DMS 273 (cell line): ENCODE results near the gene CWC15.
"Not testable (repeated sequence)": the region's sequence is repeated elsewhere in the genome, so short reads cannot be mapped to it uniquely, and the experiment has no call there.

Experiments
- DNase-seq: peaks from one replicate; lab custom pipeline; 2025; ENCODE audit not compliant: unreplicated experiment; lab: John Stamatoyannopoulos, UW

CWC15 gene

DNA sequence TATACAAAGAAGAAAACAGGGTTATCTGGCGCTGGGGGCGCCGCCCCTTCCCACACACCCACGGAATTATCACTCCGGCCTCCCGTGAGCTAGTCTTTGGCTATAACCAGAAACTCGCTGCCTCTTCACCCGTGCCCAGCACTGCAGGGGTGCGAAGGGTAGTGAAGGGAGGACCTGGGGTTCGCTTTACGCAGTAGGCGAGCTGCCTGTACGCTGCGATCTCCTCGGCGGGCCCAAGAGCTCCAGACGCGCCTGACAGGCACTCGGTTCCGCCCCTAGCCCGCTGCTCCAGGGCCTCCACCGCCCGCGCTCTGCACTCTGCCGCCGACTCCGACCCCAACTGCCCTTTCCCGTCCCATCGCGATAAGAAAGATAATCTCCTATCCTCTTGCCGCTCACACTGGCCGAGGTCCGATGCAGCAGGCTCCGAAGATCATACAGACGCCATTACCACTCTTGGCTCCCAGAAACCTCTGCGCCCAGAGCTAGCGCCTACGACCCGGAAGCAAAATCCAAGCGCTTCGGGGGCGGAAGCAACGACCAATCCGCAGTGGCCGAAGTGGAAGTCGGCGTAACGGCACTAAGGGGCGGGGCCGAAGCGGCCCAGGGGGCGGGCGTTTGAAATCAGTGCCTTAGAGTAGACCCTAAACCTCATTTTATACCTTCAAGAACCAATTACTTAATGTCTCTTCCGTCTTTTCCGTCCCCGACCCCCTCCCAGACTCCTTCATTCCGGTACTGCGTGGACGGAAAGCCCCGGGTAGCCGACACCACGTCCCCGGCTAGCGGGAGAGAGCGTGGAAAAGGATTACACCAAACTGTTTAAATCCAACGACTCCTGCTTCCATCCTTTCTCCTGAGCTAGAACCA lies at the start of gene CWC15, which contains the start of gene KDM4D:
Gene CWC15 (minus strand): TSS at position 458 of the 870 bp plus-strand sequence. CDS start 1,371 bp downstream, outside the sequence.
Gene KDM4D (plus strand): TSS at position 611 of the 870 bp plus-strand sequence. CDS start 23,664 bp downstream, outside the sequence.
- DNase-seq, result peak; percentile 95

DNA sequence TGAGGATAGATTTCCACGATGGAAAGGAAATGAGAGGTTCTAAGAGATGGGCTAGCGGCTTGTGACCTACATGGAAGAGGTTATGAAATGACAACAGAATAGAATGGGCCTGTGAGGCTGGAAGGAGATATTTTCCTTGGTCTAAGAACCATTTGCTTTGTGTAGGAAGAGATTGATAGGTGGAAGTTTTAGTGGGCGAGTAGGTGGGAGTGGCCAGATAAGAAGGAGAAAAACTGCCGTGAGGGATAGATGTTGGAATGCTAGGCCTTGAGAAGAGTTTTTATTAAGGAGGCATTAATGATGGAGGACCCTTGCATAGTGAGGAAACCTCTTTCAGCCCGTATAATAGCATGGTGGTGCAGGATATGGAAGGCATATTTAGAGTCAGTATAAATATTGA lies 48.1 kb upstream of the CWC15 start:
- DNase-seq, result not testable (repeated sequence)

DNA sequence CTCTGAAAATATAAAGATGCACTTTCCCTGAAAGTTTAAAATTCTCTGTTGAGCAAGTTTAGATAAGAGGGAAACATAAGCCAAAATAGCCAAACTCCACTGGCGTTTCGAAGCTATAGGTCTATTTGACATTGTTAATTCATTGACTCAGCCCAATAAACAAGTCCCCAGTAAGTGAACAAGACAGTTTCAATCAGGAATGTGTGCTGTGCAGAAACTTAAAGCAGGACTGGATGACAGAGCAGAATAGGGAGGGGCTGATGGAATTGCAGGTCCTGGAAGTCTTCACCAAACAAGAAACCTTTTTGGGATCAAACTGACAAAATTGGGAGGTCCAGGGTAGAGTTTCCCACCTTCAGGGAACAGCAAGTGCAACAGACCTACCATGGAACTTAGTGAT lies 42.8 kb upstream of the CWC15 start:
- no peak for DNase-seq

DNA sequence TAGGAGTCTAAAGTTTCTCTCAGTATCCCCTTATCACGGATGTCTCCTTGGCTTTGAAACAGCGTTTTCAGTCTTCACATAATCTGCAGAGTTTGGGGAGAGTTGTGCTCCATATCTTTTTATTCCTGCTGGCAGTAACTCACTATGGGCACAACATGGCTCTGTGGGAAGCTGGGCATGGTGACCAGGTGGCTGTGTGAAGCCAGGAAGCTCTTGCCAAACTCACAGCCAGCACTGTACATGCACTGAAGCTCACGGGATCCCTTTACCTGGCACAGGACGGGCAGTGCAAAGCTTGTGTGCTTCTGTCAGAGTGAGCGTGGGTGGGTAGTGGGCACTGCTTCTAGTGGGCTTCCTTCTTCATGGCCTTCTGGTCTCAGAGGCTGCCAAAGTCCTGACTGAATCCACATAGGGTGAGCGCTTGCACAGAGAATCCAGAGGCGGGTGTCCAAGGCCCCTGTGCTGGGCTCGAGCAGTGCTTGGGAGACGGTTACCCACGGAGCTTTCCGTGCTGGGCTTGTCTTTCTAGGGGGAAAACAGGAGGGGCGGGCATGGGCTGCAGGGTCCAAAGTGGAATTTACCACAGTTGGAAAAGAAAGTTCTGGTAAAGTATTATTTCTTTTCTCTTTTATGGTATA lies 40.9 kb upstream of the CWC15 start:
- no peak for DNase-seq

DNA sequence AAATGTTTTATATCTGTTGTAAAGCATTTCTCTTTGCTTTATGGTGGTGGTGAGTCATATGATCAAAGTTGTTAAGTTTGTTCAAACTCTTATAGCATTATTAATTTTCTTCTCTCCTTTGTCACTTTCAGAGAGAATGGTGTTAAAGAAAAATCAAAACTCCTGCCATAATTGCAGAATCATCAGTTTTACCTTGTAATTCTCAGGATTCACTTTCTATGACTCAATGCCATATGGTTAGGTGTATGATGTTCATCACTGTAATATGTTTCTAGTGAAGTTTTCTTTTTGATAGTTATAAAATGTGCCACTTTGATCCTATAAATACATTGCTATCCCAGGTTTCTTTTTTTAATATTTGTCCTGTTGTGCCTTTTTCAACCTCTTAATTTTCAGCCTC lies 38.0 kb upstream of the CWC15 start:
- no peak for DNase-seq

DNA sequence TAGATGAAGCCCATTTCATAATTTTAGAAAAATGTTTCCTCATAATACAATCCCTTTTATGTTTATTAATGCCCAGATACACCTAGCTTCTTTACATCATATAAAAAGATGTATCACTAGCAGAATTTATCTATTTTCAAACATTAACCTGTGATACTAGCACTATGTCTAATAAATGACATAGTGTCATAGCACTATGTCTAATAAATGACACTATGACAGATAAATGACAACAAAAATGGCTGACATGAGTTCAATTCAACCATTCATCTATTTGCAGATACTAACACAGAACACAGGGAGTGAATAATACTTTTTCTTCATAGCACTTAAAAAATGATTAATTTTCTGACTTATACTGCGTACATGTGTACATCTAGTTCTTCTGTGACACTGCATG lies 32.3 kb upstream of the CWC15 start:
- DNase-seq, result no peak

DNA sequence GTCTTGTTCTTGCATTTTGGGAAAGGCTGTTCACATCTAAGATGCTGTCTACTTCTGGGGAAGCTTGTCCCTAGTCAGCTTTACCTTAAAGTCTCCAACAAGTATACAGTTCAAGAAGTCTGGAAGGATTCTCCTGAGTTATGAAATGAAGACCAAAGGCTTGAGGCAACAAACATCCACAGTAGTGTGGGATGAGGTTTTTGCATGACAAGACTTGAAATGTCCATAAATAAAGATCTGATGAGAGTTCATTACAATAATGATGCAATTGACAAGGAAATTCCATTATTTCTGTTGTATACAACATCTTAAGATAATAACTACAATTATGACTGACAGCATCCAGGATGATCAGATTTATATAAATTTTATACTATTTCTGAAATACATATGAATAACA lies 30.4 kb upstream of the CWC15 start:
- DNase-seq, result no peak

DNA sequence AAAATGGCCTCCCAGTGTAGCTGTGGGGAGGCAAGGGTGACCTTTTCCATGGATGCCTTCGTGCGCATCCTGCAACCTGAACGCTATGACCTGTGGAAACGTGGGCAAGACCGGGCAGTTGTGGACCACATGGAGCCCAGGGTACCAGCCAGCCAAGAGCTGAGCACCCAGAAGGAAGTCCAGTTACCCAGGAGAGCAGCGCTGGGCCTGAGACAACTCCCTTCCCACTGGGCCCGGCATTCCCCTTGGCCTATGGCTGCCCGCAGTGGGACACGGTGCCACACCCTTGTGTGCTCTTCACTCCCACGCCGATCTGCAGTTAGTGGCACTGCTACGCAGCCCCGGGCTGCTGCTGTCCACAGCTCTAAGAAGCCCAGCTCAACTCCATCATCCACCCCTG lies 24.9 kb upstream of the CWC15 start:
- no peak for DNase-seq

DNA sequence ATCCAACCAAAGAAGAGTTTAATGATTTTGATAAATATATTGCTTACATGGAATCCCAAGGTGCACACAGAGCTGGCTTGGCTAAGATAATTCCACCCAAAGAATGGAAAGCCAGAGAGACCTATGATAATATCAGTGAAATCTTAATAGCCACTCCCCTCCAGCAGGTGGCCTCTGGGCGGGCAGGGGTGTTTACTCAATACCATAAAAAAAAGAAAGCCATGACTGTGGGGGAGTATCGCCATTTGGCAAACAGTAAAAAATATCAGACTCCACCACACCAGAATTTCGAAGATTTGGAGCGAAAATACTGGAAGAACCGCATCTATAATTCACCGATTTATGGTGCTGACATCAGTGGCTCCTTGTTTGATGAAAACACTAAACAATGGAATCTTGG lies 24.1 kb upstream of the CWC15 start:
- no peak for DNase-seq

DNA sequence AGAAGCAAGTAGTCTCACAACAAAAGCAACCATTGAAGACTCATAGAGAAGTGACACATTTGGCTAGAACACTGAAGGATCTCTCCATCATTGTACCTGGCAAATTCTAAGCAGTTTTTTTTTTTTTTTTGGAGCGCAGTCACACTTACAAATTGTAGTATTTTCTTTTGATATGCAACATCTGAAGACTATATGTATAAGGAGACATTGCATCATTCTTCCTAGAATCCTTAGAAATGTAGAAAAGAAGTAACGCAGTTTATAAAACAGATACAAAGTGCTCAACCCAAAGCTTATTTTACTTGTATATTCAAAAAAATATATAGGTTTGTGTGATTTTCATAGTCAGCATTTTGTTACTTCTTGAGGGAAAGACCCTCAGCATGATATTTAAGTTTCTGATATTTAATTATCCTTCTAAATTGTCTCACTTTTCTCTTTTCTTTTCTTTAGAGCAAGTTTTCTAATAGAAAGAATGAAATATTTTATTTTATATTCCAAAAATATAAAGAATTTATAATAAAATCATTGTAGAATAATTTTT lies 20.1 kb upstream of the CWC15 start:
- no peak for DNase-seq

DNA sequence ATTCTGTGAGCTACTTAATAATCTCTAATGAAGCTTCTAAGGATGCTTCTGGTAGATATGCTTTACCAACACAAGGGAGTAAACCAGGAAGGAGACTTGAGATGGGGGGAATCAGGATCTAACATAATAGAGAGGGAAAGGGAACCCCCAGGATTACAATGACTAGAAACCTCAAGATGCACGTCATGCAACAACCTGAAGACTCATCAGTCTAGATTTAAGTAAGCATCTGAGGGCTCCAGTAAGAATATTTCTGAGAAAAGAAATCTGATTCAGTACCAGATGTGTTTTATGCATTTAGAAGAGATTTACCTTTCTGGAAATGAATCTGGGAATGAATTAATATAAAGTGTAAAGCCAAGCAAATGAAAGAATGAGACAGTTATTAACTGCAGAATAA lies 15.4 kb upstream of the CWC15 start:
- no peak for DNase-seq

DNA sequence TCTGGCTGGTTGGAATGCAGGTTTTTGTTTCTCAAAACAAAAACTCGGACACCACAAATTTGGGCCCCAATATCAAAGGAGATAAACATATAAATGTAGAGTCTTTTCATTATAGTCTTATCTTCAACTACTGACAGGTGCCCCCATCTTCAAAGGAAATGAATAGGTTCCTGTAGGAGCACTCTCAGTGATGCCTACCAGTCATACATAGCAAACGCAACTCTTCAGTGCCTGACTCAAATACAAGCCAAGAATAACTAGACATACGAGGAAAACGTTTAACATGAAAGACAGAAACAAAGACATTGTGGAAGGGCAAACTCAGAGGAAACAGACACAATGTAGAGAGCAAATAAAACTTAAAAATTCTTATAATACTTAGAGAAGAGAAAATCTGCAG lies 14.0 kb upstream of the CWC15 start:
- no peak for DNase-seq

DNA sequence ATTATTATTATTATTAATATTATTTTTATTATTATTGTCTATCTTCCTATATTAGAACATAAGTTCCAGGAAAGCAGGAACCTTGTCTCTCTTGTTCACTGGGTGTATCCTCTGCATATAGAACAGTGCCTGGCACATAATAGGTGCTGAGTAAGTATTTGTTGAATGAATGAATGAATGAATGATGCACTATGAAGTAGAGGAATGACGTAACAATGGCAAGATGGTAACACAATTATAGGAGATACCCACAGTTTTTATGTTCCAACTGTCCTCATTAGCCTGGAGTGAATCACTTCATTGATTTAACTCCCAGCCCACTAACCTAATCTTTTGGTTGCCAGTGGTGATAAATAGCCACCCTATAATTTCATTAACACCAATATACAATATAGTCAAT lies 2.2 kb upstream of the CWC15 start:
- DNase-seq, result no peak

DNA sequence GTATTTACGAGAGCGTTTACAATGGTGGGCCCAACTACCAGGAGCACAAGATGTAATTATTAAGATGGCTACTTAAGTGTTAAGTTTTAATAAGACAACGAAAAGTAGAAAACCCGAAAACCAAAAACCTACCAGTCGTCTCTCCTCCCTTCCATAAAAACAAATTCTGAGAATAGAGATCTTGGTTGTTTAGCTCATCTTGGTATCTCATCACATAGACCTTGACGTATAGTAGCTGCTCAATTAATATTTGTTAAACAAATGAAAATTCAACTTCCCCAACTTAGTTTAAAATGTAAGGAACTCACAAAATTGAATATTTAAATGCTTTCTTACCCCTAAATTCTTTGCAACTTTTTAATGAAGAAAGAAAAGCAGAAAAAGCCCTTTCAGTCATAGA lies 822 bp upstream of the CWC15 start:
- DNase-seq, result no peak

DNA sequence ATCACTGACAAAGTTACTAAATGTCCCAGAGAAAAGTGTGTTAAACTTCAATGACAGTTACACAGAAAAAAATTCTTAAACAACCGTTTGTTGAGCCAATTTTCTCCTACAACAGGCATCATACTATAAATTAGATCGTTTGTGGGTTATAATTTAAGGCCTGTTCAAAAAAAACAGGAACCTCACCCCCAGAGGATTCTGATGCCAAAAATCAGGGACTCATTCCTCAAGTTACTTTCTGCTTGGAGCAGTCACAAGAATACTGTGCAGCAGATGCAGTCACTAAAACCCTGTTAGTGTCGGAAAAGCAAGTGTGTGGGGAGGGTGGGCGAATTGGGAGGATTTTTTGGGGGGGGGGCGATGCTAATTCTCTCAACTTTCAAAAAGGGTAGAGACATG lies 657 bp downstream of the CWC15 start:
- DNase-seq, result no peak

DNA sequence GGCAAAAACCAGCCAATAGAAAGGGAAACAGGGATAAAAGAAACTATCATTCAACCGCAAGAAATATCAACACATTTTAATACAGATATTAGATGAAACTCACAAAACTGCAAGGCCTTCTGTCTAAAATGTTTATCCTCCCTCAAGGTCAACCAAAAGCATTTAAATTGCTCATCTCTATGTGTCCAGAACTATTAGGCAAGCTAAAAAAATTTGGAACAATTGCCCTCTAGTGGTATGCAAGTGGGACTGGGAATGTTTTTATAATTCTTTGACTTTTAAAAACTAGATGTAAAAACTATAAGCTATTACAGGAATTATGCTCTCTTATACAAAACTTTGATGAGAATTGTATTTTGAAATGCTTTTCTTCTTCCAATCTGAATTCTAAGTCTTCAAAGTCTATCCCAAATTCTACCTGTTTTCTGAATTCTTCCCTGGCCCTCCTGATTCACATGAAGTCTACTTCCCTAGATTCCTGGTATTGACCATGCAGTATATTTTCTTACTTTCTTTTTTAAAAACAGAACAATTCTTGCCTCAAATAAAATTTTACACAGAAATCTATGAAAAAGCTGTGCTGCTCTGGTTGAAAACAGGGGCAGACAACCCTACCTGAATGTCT lies 4.9 kb downstream of the CWC15 start:
- peak; percentile 21 for DNase-seq

DNA sequence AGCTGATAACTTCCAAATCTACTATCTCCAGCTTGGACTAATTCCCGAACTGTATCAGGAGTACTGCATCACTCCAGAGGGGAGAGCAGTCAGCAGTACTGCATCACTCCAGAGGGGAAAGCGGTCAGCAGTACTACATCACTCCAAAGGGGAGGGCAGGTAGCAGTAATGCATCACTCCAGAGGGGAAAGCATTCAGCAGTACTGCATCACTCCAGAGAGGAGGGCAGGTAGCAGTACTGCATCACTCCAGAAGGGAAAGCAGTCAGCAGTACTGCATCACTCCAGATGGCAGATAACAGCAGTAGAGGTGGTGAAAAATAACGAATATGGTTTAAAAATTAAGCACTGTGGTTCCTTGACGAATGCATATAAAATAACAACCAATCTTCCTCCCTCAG lies 8.4 kb downstream of the CWC15 start:
- DNase-seq, result no peak

DNA sequence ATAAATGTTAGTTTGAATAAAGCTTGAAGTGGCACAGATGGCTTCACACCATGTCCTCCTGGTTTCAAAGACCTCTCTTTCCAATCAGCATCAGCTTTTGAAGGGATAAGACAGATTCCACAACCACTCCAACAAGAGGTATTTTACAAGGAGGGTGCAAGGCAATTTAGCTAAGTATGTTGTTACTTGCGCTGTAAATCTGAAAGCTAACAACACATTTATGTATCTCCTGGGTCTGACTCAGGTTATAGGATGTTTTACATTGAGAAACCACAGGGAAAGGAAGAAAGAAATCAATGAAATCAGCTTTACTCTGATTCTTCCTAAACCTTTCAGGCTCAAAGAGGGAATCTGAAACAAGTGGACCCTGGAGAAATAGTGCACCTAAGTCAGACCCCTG lies 12.1 kb downstream of the CWC15 start:
- no peak for DNase-seq

DNA sequence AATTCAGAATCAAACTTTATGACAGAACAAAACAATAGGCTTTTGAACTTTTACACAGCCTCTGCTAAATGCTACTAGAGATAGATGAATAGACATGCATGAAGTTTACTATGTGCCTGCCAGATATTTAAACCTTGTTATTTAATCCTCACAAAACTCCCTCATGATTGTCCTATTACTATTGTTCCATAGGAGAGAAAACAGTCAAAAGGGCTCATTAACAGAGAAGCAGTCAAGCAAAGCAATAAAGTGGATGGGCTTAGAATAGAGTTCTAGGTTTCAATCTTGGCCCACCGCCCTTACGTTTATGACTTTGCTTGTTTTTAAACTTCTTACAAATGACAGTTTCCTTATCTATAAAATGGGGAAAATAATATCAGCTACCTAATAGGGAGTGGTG lies 12.9 kb downstream of the CWC15 start:
- DNase-seq, result no peak

DNA sequence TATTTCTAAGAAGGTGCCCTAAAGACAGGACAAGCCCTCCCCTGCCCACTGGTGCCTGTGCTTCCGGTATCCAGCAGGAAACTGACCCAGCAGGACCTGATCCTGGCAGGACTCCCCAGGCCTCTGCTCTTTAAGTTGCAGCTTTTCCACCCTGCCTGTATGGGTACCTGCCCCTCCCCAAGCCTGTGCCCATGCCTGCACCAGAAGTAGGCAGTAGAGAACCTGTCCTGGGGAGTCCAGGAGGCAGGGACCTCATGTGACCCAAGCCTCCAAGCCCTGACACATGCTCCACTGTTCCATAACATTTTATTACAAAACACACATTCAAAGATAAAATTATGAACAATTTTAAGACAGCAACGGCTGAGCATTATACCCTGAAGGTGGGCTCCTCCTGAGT lies 14.2 kb downstream of the CWC15 start:
- no peak for DNase-seq

DNA sequence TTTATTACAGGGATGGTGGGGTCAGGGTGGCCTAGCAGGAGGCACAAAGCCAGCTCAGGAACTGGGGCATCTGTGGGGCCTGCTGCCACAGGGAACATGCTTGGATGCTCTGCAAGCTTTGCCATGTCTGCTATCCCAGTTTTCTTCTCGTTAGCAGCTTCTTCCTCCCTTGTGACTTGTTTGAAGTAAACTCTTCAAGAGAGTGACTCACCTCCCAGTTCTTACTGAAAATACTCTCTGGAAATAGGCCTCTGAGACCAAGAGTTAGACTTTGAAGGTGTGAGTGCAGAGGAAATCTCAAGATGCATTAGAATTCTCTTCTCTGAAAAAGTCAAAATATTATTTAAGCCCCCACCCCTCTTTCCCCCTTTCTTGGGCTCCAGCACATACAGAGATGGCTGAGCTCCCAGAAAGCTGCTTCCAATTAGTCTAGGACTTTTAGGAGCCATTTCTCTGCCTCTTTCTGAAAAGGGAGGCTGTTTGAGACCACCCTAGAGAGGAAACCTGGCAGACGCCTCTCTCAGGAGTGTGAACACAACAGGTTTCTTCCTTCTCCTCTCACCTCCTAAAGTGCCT lies 15.1 kb downstream of the CWC15 start:
- DNase-seq, result no peak
